Measurements from ENCODE around the gene RNF144B.
A peak's percentile ranks its signal among the peaks of the same experiment; 100 is the strongest.

Gene RNF144B

DNA sequence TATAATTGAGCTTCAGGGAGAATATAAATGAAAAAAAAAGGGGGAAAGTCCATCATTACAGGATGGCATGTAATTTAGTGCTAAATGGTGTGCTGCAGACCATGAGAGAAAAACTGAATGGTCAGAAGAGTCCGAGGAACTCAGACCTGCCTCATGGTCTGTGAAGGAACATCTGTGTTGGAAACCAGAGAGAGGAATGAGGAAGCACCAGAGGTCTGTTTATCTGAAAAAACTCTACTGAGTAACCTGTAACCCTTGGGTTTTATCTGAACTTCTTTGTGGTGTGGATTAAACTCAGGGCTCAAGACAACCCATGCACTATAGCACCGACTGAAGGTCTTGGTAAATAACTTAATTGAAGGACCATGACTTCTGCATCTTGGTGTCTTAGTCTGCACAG, 108.1 kb downstream of the RNF144B start:
- no peak for DNase-seq (ENCODE audit: low read depth)
- no peak overlapping the region for H3K4me3 ChIP-seq (ENCODE audit: low read depth, low read length)
- TF ChIP-seq, protein P1, sequence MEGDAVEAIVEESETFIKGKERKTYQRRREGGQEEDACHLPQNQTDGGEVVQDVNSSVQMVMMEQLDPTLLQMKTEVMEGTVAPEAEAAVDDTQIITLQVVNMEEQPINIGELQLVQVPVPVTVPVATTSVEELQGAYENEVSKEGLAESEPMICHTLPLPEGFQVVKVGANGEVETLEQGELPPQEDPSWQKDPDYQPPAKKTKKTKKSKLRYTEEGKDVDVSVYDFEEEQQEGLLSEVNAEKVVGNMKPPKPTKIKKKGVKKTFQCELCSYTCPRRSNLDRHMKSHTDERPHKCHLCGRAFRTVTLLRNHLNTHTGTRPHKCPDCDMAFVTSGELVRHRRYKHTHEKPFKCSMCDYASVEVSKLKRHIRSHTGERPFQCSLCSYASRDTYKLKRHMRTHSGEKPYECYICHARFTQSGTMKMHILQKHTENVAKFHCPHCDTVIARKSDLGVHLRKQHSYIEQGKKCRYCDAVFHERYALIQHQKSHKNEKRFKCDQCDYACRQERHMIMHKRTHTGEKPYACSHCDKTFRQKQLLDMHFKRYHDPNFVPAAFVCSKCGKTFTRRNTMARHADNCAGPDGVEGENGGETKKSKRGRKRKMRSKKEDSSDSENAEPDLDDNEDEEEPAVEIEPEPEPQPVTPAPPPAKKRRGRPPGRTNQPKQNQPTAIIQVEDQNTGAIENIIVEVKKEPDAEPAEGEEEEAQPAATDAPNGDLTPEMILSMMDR (conservative IDR thresholded peaks at IDR 0.05; ENCODE audit: low read depth, low read length) = no peak

- DNase-seq (ENCODE audit: low read depth) = peak; percentile 9
- no peak overlapping the region for H3K4me3 ChIP-seq (ENCODE audit: low read depth, low read length)
- TF ChIP-seq, protein P1 (conservative IDR thresholded peaks at IDR 0.05; ENCODE audit: low read depth, low read length) = no peak
Measured at GRCh38 chr6:18496462-18496861, 109.3 kb downstream of the RNF144B start.

- no peak overlapping the region for H3K4me3 ChIP-seq (ENCODE audit: low read depth, low read length)
- DNase-seq (ENCODE audit: low read depth) = no peak
- TF ChIP-seq, protein P1 (conservative IDR thresholded peaks at IDR 0.05; ENCODE audit: low read depth, low read length) = no peak
Measured at GRCh38 chr6:18497006-18497405, 109.9 kb downstream of the RNF144B start.

DNA sequence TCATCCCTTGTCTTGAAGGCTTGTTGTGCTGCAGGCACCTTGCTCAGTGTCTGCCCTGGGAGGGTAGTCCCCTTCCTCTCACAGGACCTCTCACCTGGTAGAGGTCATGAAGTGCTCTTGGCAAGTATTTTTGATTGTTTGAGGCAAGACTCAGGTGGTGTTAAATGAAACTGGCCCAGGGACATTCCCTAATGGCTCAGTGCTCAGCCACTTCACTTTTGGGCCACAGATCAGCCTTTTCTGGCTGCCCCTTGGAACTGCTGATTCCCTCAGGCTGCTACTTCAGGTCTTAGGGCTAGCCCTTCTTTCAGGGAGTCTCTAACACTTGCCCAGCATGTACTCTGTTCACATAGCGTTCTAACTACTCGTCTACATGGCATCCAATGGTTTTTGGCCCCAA, 111.3 kb downstream of the RNF144B start:
- no peak overlapping the region for H3K4me3 ChIP-seq (ENCODE audit: low read depth, low read length)
- TF ChIP-seq, protein P1 (conservative IDR thresholded peaks at IDR 0.05; ENCODE audit: low read depth, low read length) = no peak
- DNase-seq (ENCODE audit: low read depth) = no peak

GRCh38 chr6:18500921-18501662, 113.9 kb downstream of the RNF144B start:
- no peak for DNase-seq (ENCODE audit: low read depth)
- TF ChIP-seq, protein P1 (conservative IDR thresholded peaks at IDR 0.05; ENCODE audit: low read depth, low read length) = no peak
- H3K4me3 ChIP-seq (ENCODE audit: low read depth, low read length) = no peak overlapping the region

- no peak overlapping the region for H3K4me3 ChIP-seq (ENCODE audit: low read depth, low read length)
- TF ChIP-seq, protein P1 (conservative IDR thresholded peaks at IDR 0.05; ENCODE audit: low read depth, low read length) = no peak
- peak; percentile 93 for DNase-seq (ENCODE audit: low read depth)
Measured at GRCh38 chr6:18501663-18502013, 114.5 kb downstream of the RNF144B start.

DNA sequence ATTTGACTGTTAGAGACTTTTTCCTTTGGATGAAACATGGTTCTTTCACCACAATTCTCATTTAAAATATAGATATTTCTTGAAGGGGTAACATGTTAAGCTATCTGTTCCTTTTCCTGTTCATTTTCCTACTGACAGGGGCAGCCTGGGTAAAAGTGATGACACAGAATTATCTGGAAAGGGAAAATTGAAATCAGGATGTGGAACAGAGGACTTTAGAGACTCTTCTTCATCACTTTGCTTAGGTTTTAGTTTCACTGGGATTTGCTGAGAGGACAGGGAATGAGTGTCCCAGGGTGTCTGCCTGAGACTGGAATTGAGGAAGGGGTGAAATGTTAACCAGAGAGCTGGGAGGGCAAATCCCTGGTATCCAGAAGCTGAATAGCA, 116.0 kb downstream of the RNF144B start:
- DNase-seq (ENCODE audit: low read depth) = no peak
- no peak overlapping the region for H3K4me3 ChIP-seq (ENCODE audit: low read depth, low read length)
- TF ChIP-seq, protein P1 (conservative IDR thresholded peaks at IDR 0.05; ENCODE audit: low read depth, low read length) = no peak

Measured in choroid plexus epithelial cell (primary cell).